HG03159 (cell line): Measurements from ENCODE around the gene ANG.
"Not testable (repeated sequence)": the region's sequence is repeated elsewhere in the genome, so short reads cannot be mapped to it uniquely, and the experiment has no call there.

Experiments used
- ATAC-seq: cut with Tn5 transposase; IDR thresholded peaks from one replicate; pipeline ENCODE4 v1.9.1; 2021; ENCODE audit warnings: mild to moderate bottlenecking, moderate library complexity; ENCODE audit not compliant: unreplicated experiment

The ANG gene

GRCh38 chr14:20734430-20734806, 45.9 kb downstream of the ANG start:
- ATAC-seq, result no peak

DNA sequence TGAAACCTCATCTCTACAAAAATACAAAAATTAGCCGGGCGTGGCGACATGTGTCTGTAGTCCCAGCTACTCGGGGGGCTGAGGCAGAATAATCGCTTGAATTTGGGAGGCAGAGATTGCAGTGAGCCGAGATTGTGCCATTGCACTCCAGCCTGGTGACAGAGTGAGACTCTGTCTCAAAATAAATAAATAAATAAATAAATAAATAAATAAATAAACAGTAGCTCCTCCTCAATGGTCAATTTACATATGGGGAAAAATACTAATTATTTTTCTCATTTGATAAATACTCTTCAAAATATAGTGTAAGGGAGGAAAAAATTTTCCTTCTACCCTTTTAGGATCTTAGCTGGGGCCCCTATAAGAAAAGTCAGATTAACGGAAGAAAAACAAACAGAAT, 49.7 kb downstream of the ANG start:
- not testable (repeated sequence) for ATAC-seq

DNA sequence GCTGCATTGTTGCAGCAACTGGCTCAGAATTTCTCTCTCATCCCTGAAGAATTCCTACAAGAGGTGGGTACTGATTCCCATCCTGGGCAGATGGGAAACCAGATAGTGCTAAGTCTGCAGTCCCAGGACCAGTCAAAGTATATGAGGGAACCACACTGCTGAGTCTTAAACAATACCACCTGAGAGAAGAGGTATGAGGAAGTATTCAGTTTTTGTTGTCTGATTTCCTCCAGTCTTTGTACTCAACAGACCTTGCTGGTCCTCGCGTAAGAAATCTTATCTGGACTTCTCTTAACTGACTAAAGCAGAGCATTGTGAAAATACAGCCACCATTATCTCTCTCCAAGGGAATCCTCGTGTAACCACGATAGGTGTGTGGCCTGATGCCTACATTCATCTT, 53.6 kb downstream of the ANG start:
- no peak for ATAC-seq

DNA sequence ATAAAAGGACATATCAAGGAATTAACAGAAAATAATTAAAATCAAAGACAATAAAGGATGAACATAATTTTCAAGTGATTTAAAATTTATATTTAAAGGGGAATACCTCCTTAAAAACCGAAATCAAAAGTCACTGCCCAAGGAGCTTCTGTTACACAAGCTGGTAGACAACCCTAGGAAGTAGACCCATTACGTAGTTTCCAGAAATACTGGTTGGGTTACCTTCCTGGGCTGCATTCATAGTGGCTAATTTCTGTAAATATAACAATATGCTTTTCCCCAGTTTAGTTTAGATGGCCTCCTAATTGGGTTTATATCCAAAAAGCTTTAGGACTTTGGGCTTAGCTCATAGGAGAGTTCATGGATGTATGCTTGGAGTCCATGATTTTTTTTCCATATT, 55.0 kb downstream of the ANG start:
- no peak for ATAC-seq
